GM12865 (cell line): ENCODE measurements around the gene MAP3K14.

Experiments used
- DNase-seq: peaks from one replicate; pipeline ENCODE4 v3.0.0; 2010; ENCODE audit warnings: low read depth
- H3K4me3 ChIP-seq: 2 replicates; pipeline ENCODE4 v1.5.1; 2011; ENCODE audit warnings: mild to moderate bottlenecking, low read depth, low read length, control low read depth
- CTCF ChIP-seq: IDR thresholded peaks from 2 replicates; pipeline ENCODE4 v1.5.1; 2011; ENCODE audit warnings: low read length, control low read depth, low read depth, inconsistent platforms; ENCODE audit not compliant: insufficient read depth; ENCODE audit errors: missing control alignments

Gene MAP3K14

DNA sequence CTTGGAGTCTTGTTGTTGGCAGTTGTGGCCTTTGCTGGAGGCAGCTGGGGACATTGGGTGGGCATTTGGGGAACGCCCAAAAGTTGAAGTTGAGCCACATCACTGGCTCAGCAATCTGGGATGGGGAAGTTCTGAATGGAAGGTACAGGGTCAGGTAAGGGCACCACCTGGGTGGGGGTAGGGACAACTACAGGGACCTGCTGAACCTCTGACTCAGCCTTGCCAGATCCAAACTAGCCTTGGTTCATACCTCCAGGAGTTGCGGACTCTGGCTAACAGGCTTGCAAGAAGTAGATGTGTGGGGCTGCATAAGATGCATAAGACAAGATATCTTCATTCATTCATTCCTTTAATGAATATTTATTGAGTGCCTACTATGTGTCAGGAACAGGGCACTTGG lies 79.1 kb downstream of the MAP3K14 start:
- no peak for TF ChIP-seq CTCF
- DNase-seq, result no peak
- no peak overlapping the region for H3K4me3 ChIP-seq

DNA sequence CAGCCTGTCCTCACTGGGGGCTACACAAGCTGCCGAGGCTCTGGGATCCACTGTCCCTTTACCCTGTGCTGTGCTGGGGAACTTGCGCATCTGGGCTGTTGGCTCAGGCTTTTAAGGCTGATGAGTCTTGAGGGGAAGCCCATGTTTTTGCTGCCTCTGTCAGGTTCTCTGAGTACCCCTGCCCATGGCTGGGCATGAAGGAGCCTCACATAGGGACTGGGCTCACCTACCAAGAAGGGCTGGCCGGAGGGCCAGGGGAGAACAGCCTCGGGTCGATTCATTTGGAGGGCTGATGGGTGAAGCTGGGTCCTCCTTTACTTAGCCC lies 80.6 kb downstream of the MAP3K14 start:
- no peak for TF ChIP-seq CTCF
- DNase-seq, result no peak
- no peak overlapping the region for H3K4me3 ChIP-seq

- DNase-seq, result peak; percentile 87
- no peak overlapping the region for H3K4me3 ChIP-seq
- TF ChIP-seq CTCF, result peak; percentile 86
Observed at GRCh38 chr17:45235416-45236281, 81.2 kb downstream of the MAP3K14 start.

- peak; percentile 58 for TF ChIP-seq CTCF
- no peak overlapping the region for H3K4me3 ChIP-seq
- peak; percentile 64 for DNase-seq
Observed at GRCh38 chr17:45234641-45235415, 82.0 kb downstream of the MAP3K14 start.

DNA sequence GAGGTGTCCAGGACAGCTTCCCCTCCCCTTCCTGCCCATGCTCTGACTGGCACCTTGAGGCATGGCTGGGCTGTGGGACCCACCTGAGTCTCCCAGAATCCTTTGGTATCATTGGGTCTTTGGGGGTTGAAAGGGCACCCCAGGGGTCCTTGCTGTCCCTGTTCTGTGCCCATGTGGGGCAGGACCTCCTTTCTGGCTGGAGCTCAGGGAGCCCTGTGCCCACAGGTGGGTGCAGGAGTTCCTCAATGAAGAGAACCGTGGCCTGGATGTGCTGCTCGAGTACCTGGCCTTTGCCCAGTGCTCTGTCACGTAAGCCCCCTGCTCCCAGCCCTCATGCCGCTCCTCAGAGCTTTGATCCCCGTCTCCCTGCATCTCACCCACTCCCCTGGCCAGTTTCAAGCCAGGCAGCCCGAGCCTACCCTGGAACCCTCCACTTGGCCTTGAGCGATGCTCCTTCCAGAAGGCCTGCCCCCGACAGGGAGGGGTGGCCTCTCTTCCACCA lies 83.3 kb downstream of the MAP3K14 start:
- TF ChIP-seq CTCF, result no peak
- no peak overlapping the region for H3K4me3 ChIP-seq
- no peak for DNase-seq

DNA sequence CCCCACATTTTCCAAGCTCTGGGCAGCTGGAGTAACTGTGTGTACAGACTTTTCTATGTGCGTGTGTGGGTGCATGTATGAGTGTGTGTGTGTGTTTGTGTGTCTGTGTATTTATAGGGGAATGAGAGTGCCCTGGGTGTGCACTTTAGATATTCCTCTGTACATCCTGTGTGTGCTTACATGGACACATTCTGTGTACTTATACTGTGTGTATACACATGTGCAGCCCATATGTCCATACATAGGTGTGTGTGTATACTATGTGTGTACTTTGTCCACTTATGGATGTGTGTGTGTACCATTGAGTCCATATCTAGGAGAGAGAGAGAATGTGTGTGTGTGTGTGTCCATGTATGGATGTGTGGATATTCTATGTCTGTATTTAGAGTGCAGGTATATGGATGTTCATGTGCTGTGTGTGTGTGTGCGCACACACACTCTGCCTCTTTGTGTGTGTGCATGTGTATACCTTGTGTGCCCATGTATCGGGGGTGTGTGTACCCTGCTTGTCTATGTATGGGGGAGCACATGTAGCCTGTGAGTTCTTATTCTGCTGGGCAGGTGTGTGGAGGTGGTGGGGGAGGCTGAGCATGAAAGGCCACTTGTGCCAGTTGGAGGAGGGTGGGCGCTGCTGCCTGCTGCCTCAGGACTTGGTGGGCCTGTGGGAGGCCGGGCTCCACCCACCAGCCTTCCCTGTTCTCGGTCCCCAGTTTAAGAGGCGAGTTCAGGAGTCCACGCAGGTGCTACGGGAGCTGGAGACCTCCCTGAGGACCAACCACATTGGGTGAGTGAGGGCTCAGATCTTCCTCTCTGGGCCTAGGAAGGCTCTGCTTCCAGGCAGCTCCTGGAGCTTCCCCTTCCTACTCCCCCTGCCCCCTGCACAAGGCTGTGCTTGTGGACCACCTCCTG lies 84.1 kb downstream of the MAP3K14 start:
- H3K4me3 ChIP-seq, result no peak overlapping the region
- DNase-seq, result no peak
- no peak for TF ChIP-seq CTCF
